ENCODE measurements around the gene PPFIBP2. TPM values are rescaled to one million over a fixed set of nuclear protein-coding genes. Genes with fewer than 3 reads are reported as not detected.

Gene PPFIBP2
- total and polyA plus RNA-seq, 10 of the 15 experiments (the other 5 are each of a cell fraction or from before 2014, with no cell fraction given) = 17.3 to 56.3 (median 39.2) TPM

- H3K79me2 ChIP-seq (ENCODE audit: control insufficient read depth, insufficient read depth, low read length) = no peaks in the 10 kb centered on the region
- H3K4me1 ChIP-seq (ENCODE audit: control insufficient read depth, insufficient read depth, low read length) = peaks cover 4% of the 10 kb centered on the region; the same call in 1 of the 2 replicates
- WGBS (ENCODE audit: insufficient coverage, insufficient replicate concordance, low lambda C conversion rate, missing lambda C conversion rate) = 100% methylated on average over 3 of the region's 3 CpGs
- H3K27me3 ChIP-seq (replicated peaks in 1 of 2; ENCODE audit: control insufficient read depth in 2 of 2, insufficient read depth in 2 of 2, low read length in 1 of 2) = no peaks in the 10 kb centered on the region
- no peak overlapping the region for H3K9ac ChIP-seq (ENCODE audit: control insufficient read depth, insufficient read depth, low read length)
- no peak for ATAC-seq
- CTCF ChIA-PET = interaction anchor here (1.1 to 1.3 kb wide), 2 partner anchors 12 to 39 kb away, joined by 3 to 4 read pairs; no protein-coding TSS in a partner anchor
- in situ Hi-C loops (cut with MboI) = no loop called here
- no peak overlapping the region for H3K4me3 ChIP-seq
- no peaks in the 10 kb centered on the region for H4K20me1 ChIP-seq (ENCODE audit: control insufficient read depth, insufficient read depth)
- no peak overlapping the region for H3K27ac ChIP-seq (ENCODE audit: control insufficient read depth, insufficient read depth)
- peaks cover 6% of the 10 kb centered on the region in 2 experiments; a peak in 3 of 4 replicates for H3K36me3 ChIP-seq (ENCODE audit: control insufficient read depth in 2 of 2, insufficient read depth in 2 of 2, low read length in 1 of 2)
- TF ChIP-seq MXI1 (IDR thresholded peaks at IDR 0.05; ENCODE audit: low read depth, low read length) = no peak
- no peak for TF ChIP-seq PBX3 (IDR thresholded peaks at IDR 0.05; ENCODE audit: insufficient replicate concordance, low read depth, low read length)
- no peak for TF ChIP-seq SMAD5 (IDR thresholded peaks at IDR 0.05; ENCODE audit: low read depth)
- no peak for TF ChIP-seq ZZZ3 (IDR thresholded peaks at IDR 0.05; ENCODE audit: control insufficient read depth, insufficient read length, low read depth)
- no peak for TF ChIP-seq SIN3A (IDR thresholded peaks at IDR 0.05; ENCODE audit: low read depth, low read length)
- no peak for TF ChIP-seq DPF2 (IDR thresholded peaks at IDR 0.05)
- TF ChIP-seq, protein P1, sequence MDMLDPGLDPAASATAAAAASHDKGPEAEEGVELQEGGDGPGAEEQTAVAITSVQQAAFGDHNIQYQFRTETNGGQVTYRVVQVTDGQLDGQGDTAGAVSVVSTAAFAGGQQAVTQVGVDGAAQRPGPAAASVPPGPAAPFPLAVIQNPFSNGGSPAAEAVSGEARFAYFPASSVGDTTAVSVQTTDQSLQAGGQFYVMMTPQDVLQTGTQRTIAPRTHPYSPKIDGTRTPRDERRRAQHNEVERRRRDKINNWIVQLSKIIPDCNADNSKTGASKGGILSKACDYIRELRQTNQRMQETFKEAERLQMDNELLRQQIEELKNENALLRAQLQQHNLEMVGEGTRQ (IDR thresholded peaks at IDR 0.05; ENCODE audit: borderline replicate concordance, low read depth, low read length) = no peak
- no peak for TF ChIP-seq CEBPB (IDR thresholded peaks at IDR 0.05; ENCODE audit: borderline replicate concordance in 1 of 2, low read depth in 2 of 2, low read length in 2 of 2)
- no peak for TF ChIP-seq REST (IDR thresholded peaks at IDR 0.05; ENCODE audit: low read depth, low read length)
- TF ChIP-seq YBX1 (IDR thresholded peaks at IDR 0.05) = no peak
- no peak for TF ChIP-seq SMARCA5 (IDR thresholded peaks at IDR 0.05)
- TF ChIP-seq TCF3 (IDR thresholded peaks at IDR 0.05; ENCODE audit: borderline replicate concordance, insufficient read depth, low read depth, low read length) = no peak
- TF ChIP-seq BACH1 (IDR thresholded peaks at IDR 0.05; ENCODE audit: borderline replicate concordance) = no peak
- no peak for TF ChIP-seq SUPT20H (IDR thresholded peaks at IDR 0.05; ENCODE audit: borderline replicate concordance, control insufficient read depth, low read depth, low read length)
- TF ChIP-seq POLR2A (IDR thresholded peaks at IDR 0.05; ENCODE audit: low read depth, low read length) = no peak
- no peak for TF ChIP-seq NR2F1 (conservative IDR thresholded peaks at IDR 0.05)
- TF ChIP-seq, protein P2, sequence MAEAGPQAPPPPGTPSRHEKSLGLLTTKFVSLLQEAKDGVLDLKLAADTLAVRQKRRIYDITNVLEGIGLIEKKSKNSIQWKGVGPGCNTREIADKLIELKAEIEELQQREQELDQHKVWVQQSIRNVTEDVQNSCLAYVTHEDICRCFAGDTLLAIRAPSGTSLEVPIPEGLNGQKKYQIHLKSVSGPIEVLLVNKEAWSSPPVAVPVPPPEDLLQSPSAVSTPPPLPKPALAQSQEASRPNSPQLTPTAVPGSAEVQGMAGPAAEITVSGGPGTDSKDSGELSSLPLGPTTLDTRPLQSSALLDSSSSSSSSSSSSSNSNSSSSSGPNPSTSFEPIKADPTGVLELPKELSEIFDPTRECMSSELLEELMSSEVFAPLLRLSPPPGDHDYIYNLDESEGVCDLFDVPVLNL (IDR thresholded peaks at IDR 0.05; ENCODE audit: low read depth, low read length) = no peak
- TF ChIP-seq BHLHE40 (IDR thresholded peaks at IDR 0.05; ENCODE audit: borderline replicate concordance in 1 of 2, low read depth in 2 of 2, low read length in 1 of 2) = no peak
- RAD21 ChIA-PET (ENCODE audit: unreplicated experiment) = no interaction called here
- no peak overlapping the region for H3K4me2 ChIP-seq (ENCODE audit: control insufficient read depth, insufficient read depth)
- no peak for DNase-seq (ENCODE audit: low read depth, low spot score)
- POLR2A ChIA-PET = no interaction called here
- no peaks in the 10 kb centered on the region for H3K9me3 ChIP-seq (replicated peaks; ENCODE audit: control insufficient read depth, insufficient read depth, low read length)
- no peak for FAIRE-seq
- H2AFZ ChIP-seq (ENCODE audit: control insufficient read depth, low read depth, low read length) = no peak overlapping the region
- SMC1A ChIA-PET (ENCODE audit: uncharacterized antibody, unreplicated experiment) = no interaction called here
- intact Hi-C loops (cut with micrococcal nuclease; ENCODE audit: unreplicated experiment) = no loop called here
- no TSS peak for BruUV-seq (replicated peaks)
These were observed 96.6 kb downstream of the PPFIBP2 start for GRCh38 chr11:7610393-7610792.

Measured in GM12878 (cell line).